Cardiac septum (tissue), 1 donor: Measurements from ENCODE around the gene LIPT2. TPM values are rescaled to one million over a fixed set of nuclear protein-coding genes. Genes with fewer than 3 reads are reported as not detected.
"Not testable (repeated sequence)": the region's sequence is repeated elsewhere in the genome, so short reads cannot be mapped to it uniquely, and the experiment has no call there.

Experiments used
- DNase-seq: peaks from one replicate; pipeline ENCODE4 v3.0.0-alpha.2; 2020; ENCODE audit warnings: low spot score
- intact Hi-C: fragments of 100-400 bp; cut with DNase I; formaldehyde crosslinking; loops from one replicate; pipeline ENCODE4 v1.14.0; 2022
- long read RNA-seq: library from polyadenylated mRNA; unstranded; transcript quantifications from one replicate; pipeline ENCODE4 v2.0.0, GENCODE V29; 2021
- total RNA-seq: library from RNA; stranded (reverse); fragmentation: NEBNext Ultra II Directional; extraction: Animal tissue kit (Norgen Biotek cat#: 25700); gene quantifications from one replicate; pipeline ENCODE4 v1.2.1, GENCODE V29; 2021
- donor health status: DM: no; HTN: no; CAD: no.

Gene LIPT2
- total RNA-seq: 1.8 TPM
- long read RNA-seq, partial matches to known transcripts: 0 of 2 reads
- long read RNA-seq, other reads (novel, unspliced or antisense): 0 of 2 reads

DNA sequence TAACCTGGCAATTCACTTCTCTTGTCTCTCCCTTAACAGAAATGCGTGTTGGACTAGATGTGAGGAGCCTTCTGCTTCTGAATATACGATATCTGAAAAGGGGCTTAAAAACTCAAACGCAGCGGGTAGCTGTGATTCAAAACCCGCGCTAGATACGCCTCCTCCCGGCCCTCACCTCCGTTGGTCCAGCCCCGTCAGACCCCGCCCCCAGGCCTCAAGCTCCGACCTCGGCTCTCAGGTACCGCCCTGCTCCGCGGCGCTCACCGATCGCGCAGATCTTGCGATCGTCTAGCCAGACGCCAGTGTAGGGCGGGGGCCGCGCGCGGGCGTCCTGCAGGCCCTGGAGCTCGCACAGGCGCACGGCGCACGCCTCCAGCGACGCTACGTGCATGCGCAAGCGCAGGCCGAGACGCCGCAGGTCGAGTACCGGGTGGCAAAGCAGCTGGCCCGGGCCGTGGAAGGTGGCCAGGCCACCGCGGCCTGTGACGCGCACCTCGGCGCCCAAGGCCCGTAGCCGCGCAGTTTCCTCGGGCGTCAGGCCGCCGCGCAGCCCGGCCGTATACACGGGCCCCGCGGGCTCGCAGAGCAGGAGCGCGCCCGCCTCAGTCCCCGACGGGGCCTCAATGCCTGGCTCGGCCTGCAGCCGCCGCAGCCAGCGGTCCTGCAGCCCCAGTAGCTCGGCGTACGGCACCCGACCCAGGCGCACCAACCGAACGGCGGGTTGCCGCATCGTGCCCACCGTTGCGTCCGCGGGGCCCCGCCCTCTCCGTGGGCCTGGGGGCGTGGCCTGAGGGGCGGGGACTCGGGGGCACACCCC is at the start of gene LIPT2:
TSS of gene LIPT2 (minus strand) at position 751 of the 817 bp plus-strand sequence. CDS start at position 730, 21 bp downstream.
- DNase-seq: peak; percentile 98
- intact Hi-C loops: loop anchor here (2.0 kb wide), 1 partner anchor 98 kb away; no protein-coding TSS in a partner anchor

DNA sequence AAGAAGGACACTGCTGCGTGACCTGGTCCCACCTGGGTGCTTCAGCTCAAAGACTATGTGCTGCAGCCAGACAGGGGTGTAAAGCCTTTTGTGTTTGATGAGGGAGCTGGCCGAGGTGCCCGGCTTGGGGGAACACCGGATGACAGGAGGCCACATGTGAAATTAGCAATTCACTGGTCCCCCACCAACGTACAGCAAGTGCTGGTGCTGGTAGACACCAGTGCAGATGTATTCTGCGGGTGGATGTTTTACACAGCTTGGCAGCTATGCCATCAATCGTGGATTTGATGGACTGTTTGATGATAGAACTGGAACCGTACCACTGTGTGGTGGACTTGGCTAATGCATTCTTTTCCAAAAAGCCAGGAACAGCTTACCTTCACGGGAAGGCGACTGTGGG is 47.9 kb upstream of the LIPT2 start:
- no peak for DNase-seq

GRCh38 chr11:74540270-74540669 is 46.7 kb upstream of the LIPT2 start:
- no peak for DNase-seq
- intact Hi-C loops: no loop called here

More for the DNA sequence above, 47.9 kb upstream of the LIPT2 start:
- intact Hi-C loops: no loop called here

DNA sequence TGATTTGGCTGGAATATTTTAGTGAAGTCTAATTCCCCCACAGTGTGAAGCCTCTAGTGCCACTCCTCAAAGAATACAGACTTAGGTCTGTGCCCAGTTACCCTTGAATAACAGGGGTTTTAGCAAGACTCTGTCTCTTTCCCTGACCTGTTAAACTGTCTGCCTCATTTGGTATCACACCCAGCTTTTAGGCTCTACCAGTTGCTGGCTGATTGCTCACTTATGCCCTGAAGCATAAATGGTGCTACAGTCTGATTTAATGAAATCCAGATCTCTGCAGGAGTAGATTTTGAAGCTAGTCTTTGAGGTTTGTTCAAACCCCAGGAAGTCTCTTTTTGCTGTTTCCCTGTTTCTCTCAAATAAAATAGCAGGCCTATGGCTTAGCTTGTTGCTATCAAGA is 45.2 kb upstream of the LIPT2 start:
- intact Hi-C loops: no loop called here
- DNase-seq: no peak

GRCh38 chr11:74535371-74536160 is 42.0 kb upstream of the LIPT2 start:
- intact Hi-C loops: no loop called here
- DNase-seq: no peak

DNA sequence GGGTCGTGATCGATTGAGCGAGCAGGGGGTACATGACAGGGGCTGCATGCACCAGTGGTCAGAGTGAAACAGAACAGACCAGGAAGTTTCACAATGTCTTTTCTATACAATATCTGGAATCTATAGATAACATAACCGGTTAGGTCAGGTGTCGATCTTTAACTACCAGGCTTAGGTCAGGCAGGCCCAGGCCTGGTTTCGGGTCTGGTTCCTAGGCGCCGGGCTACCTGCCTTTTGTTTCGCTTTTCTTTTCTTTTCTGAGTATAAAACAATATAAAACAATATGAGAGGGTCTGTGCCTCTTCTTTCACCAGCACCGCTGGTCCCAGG is 41.4 kb upstream of the LIPT2 start:
- intact Hi-C loops, DNase-seq: not testable (repeated sequence)

DNA sequence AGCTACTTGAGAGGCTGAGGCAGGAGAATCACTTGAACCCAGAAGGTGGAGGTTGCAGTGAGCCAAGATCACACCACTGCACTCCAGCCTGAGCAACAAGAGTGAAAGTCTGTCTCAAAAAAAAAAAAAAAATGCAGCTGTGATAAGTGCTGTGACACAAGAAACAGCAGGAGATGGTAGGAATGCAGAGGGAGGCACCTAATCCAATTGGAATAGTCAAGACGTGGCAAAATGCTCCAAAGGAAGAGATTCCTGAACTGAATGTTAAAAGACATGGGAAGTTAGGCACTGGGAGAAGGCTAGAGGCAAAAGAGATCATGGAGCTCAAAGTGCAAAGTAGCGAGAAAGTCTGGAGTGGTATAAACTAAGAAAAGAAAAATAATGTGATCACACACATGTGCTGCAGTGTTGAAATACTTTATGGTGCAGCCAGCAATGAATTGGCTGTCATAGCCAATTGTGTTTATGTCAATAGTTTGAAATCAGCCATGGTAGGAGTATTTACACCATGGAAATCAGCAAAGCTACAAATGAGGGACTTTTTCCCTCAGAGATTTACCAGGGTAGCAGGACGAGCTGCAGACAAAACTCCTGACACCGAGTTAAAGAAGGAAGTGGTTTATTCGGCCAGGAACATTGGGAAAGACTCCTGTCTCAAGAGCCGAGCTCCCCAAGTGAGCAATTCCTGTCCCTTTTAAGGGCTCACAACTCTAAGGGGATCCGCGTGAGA is 40.9 kb upstream of the LIPT2 start:
- intact Hi-C loops: no loop called here

GRCh38 chr11:74533421-74533820 is 39.9 kb upstream of the LIPT2 start:
- no peak for DNase-seq
- intact Hi-C loops: no loop called here

More for the DNA sequence above, 40.9 kb upstream of the LIPT2 start:
- DNase-seq: no peak

DNA sequence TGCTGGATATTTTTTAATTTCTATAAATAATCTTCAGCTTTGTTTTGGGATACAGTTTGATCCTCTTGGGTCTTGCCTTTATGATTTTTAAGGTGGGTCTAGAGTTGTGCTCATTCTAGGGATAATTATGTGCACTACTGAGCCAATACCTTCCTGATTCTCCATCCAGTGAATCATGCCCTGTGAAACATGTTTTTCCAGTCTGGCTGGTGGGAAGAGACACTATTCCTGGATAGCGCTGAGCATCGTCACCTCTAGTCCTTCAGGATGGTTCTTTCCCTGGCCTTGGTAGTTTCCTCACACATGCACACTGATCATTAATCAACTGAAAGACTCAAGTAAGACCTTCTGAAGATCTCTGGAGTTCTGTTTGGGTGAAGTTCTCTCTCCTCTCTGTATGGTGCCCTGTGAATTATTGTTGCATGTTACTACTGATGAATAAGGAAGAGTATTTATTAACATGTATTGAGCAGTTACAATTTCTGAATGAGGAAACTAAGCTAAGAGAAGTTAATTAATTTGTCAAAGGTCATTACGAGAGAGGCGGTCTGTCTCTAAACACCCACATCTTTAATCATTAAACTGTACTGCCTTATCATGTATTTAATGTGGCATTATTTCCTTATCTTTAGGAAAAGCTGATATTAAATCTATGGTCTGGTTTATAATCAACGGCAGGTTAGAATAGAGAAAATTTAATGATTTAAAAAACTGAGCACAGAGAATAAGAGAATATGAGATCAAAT is 39.1 kb upstream of the LIPT2 start:
- intact Hi-C loops: no loop called here
- no peak for DNase-seq

GRCh38 chr11:74524978-74525377 is 31.5 kb upstream of the LIPT2 start:
- intact Hi-C loops: no loop called here
- no peak for DNase-seq

GRCh38 chr11:74524501-74524900 is 31.0 kb upstream of the LIPT2 start:
- no peak for DNase-seq
- intact Hi-C loops: no loop called here

GRCh38 chr11:74522776-74523175 is 29.3 kb upstream of the LIPT2 start:
- no peak for DNase-seq

DNA sequence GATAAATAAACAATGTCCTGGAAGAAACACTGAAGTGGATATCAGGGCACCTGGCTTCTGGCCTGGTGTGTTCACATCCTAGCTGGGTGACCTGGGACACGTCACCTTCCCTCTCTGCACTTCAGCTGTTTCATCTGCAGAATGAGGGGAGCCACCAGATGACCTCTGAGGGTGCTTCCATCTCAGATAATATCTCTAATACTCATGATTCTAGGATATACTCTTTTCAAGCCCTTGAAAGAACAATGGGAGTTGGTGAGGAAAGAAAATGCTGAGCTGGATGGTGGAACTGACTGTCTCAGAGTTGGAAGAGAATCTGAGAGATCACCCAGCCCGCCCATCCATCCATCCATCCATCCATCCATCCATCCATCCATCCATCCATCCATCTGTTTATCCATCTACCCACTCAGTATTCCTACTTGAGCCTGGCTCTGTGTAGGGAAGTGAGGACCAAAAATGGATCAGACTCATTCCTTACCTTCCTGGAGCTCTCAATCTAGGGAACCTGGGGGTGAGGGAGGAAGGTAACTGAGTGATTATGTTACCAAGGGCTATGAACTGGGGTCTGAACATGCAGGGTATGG is 28.2 kb upstream of the LIPT2 start:
- intact Hi-C loops: no loop called here
- DNase-seq: no peak

More at GRCh38 chr11:74522776-74523175, 29.3 kb upstream of the LIPT2 start:
- intact Hi-C loops: no loop called here

DNA sequence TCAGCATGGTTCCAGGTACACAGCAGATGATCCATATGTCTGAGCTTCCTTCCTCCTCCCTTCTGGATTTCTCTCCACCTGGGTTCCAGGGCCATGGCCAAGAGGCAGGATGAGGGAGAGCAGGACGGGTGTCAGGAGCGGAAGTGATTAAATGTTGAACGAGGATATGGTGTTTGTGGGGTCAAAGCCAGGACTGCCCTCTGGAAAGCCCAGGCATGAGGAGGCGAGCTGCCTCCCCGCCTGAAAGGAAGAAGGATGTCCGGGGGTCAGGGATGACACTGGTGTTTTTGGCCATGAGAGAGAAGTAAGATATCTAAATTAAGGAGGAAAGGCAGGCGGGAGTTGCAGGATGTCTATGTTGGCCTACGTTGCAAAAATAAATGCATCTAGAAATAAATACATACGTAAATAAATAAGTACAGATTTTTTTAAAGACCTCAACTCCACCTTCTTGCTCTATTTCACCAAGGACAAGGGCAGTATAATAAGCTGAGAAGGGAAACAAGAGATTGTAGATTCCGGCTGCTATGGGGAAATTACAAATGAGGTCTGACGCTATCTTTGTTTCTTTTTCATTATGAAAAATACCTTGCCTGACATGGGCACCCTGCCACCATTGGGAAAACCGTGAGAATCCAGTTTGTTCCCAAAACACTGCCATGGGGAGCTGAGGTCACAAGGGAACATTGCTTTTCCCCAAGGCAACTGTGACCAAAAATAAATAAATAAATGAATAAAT is 27.6 kb upstream of the LIPT2 start:
- no peak for DNase-seq
- intact Hi-C loops: no loop called here

GRCh38 chr11:74520316-74520715 is 26.8 kb upstream of the LIPT2 start:
- intact Hi-C loops: no loop called here
- DNase-seq: no peak

- no peak for DNase-seq
- intact Hi-C loops: no loop called here
These were observed 26.2 kb upstream of the LIPT2 start for GRCh38 chr11:74519710-74520109.

DNA sequence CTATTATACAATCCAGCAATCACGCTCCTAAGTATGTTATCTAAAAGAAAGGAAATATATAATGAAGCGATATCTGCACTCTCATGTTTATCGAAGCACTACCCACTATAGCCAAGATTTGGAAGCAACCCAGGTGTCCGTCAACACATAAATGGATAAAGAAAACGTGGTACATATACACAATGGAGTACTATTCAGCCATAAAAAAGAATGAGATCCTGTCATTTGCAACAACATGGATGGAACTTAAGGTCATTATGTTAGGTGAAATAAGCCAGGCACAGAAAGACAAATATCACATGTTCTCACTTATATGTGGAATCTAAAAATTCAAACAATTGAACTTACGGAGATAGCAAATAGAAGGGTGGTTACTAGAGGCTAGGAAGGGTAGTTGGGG is 24.1 kb upstream of the LIPT2 start:
- DNase-seq, intact Hi-C loops: not testable (repeated sequence)

DNA sequence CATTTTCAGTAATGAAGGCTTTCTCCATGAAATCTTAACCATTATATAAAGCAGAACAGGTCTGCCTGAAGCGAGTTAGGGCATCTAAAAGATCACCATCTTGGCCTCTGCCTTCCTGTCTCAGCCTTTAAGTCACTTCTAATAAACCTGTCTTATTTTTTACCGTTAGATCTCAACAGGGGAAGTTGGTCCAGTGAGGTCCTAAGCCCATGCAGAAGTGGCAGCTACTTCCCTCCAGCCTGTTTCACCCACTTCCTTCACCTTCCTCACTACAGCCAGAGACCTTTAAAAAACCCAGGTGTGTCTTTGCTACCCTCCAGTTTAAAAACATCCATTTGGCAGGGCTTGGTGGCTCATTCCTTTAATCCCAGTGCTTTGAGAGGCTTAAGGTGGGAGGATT is 14.1 kb upstream of the LIPT2 start:
- no peak for DNase-seq
- intact Hi-C loops: no loop called here
